SU-DHL-6 (cell line): Measurements from ENCODE around the gene SLC4A2.

ENCODE experiments used
- H2AFZ ChIP-seq: fragments of 200-600 bp; sonication (generic); 2 replicates; pipeline ENCODE4 v1.6.1; 2014; ENCODE audit warnings: low read depth, mild to moderate bottlenecking, moderate library complexity, mixed read lengths, antibody characterized with exemption, low read length; ENCODE audit not compliant: severe bottlenecking
- H3F3A ChIP-seq: fragments of 200-600 bp; shearing (Covaris generic); 2 replicates; pipeline ENCODE4 v1.6.0; 2016; ENCODE audit warnings: antibody characterized with exemption, mild to moderate bottlenecking; ENCODE audit not compliant: insufficient read depth
- H3K27ac ChIP-seq: fragments of 200-600 bp; sonication (generic); 2 replicates; pipeline ENCODE4 v1.5.1; 2016; ENCODE audit warnings: low read depth, mild to moderate bottlenecking, low read length, moderate library complexity, mixed read lengths
- H3K27me3 ChIP-seq: fragments of 200-600 bp; sonication (generic), shearing (Covaris generic); 2 replicates; pipeline ENCODE4 v1.6.0; 2014; ENCODE audit warnings: mild to moderate bottlenecking, low read length
- H3K36me3 ChIP-seq: fragments of 200-600 bp; sonication (generic); 2 replicates; pipeline ENCODE4 v1.6.1; 2014; ENCODE audit warnings: mild to moderate bottlenecking, low read length, mixed read lengths
- H3K4me2 ChIP-seq: fragments of 300-600, 200-600 bp; shearing (Covaris generic), sonication (generic); 2 replicates; pipeline ENCODE4 v1.6.0; 2014; ENCODE audit warnings: low read length, low read depth, mild to moderate bottlenecking; ENCODE audit not compliant: poor library complexity, severe bottlenecking
- H3K4me3 ChIP-seq: fragments of 200-600 bp; sonication (generic); 2 replicates; pipeline ENCODE4 v1.5.1; 2014; ENCODE audit warnings: antibody characterized with exemption, low read length, mild to moderate bottlenecking, mixed read lengths; ENCODE audit not compliant: insufficient read depth, poor library complexity, severe bottlenecking
- H3K79me2 ChIP-seq: fragments of 200-600 bp; sonication (generic); 2 replicates; pipeline ENCODE4 v1.6.1; 2014; ENCODE audit warnings: mild to moderate bottlenecking, low read length, moderate library complexity; ENCODE audit not compliant: insufficient read depth
- H3K9ac ChIP-seq: fragments of 200-600 bp; sonication (generic); 2 replicates; pipeline ENCODE4 v1.7.0; 2014; ENCODE audit warnings: mild to moderate bottlenecking, low read length
- H3K9me2 ChIP-seq: fragments of 200-600 bp; sonication (generic); replicated peaks from 2 replicates; pipeline ENCODE4 v1.6.1; 2014; ENCODE audit warnings: low read length; ENCODE audit not compliant: insufficient read depth
- H3K9me3 ChIP-seq: fragments of 200-600 bp; sonication (generic); 2 replicates; pipeline ENCODE4 v1.6.1; 2014; ENCODE audit warnings: low read length, mixed read lengths; ENCODE audit not compliant: insufficient read depth
- H4K20me1 ChIP-seq: fragments of 200-600 bp; sonication (generic); 2 replicates; pipeline ENCODE4 v1.6.1; 2014; ENCODE audit warnings: low read depth, mild to moderate bottlenecking, antibody characterized with exemption, low read length, moderate library complexity, mixed read lengths
- CTCF ChIP-seq: fragments of 200-600 bp; sonication (generic); IDR thresholded peaks from one replicate; pipeline ENCODE4 v1.5.1; 2017; ENCODE audit warnings: antibody characterized with exemption, mild to moderate bottlenecking, low read length, moderate library complexity; ENCODE audit not compliant: insufficient read depth, poor library complexity, severe bottlenecking
- EZH2phosphoT487 ChIP-seq: fragments of 200-600 bp; sonication (generic), shearing (Covaris generic); conservative IDR thresholded peaks from 2 replicates; pipeline ENCODE4 v1.6.1; 2018; ENCODE audit warnings: mild to moderate bottlenecking, antibody characterized with exemption, low read length, moderate library complexity, mixed read lengths

SLC4A2 gene

GRCh38 chr7:151079199-151079910 is 20.0 kb downstream of the SLC4A2 start:
- H3K4me2 ChIP-seq = peak overlapping the region; percentile 69
- no peaks in the 10 kb centered on the region for H3K9me3 ChIP-seq
- peak overlapping the region; percentile 83 for H3K4me3 ChIP-seq
- TF ChIP-seq EZH2phosphoT487 = no peak
- TF ChIP-seq CTCF = no peak
- H3K27me3 ChIP-seq = no peaks in the 10 kb centered on the region
- H3K27ac ChIP-seq = no peak overlapping the region
- H3K9ac ChIP-seq = peak overlapping the region; percentile 82
- no peak overlapping the region for H2AFZ ChIP-seq
- H3F3A ChIP-seq = peaks cover 10% of the 10 kb centered on the region; the same call in 1 of the 2 replicates
- no peaks in the 10 kb centered on the region for H4K20me1 ChIP-seq
- no peaks in the 10 kb centered on the region for H3K36me3 ChIP-seq
- H3K79me2 ChIP-seq = peaks cover 29% of the 10 kb centered on the region
- no peaks in the 10 kb centered on the region for H3K9me2 ChIP-seq

- Histone ChIP-seq H3K4me3 (peak overlapping the region; percentile 83), H3K27me3 (no peaks in the 10 kb centered on the region), H3K4me2 (peak overlapping the region; percentile 69), H3K36me3 (no peaks in the 10 kb centered on the region), H3K9me3 (no peaks in the 10 kb centered on the region), H3F3A (peaks cover 13% of the 10 kb centered on the region; the same call in 1 of the 2 replicates), H3K9ac (peak overlapping the region; percentile 82), H3K27ac (peak overlapping the region; percentile 43), H3K79me2 (peaks cover 29% of the 10 kb centered on the region), H4K20me1 (no peaks in the 10 kb centered on the region), H3K9me2 (no peaks in the 10 kb centered on the region), H2AFZ (peak overlapping the region; percentile 42)
- TF ChIP-seq CTCF (no peak), EZH2phosphoT487 (no peak)
Measured at GRCh38 chr7:151080067-151080521, 20.7 kb downstream of the SLC4A2 start.

- H3K27ac ChIP-seq = peak within 1 kb of the TSS; percentile 62
- no peaks in the 10 kb centered on the region for H3K9me2 ChIP-seq
- H2AFZ ChIP-seq = peak within 1 kb of the TSS; percentile 42
- no peaks in the 10 kb centered on the region for H3K27me3 ChIP-seq
- H3K4me2 ChIP-seq = peak within 1 kb of the TSS; percentile 69
- H3K4me3 ChIP-seq = peak within 1 kb of the TSS; percentile 83
- H3K9me3 ChIP-seq = no peaks in the 10 kb centered on the region
- H3K79me2 ChIP-seq = peaks cover 29% of the 10 kb centered on the region
- no peaks in the 10 kb centered on the region for H4K20me1 ChIP-seq
- peaks cover 14% of the 10 kb centered on the region; the same call in 1 of the 2 replicates for H3F3A ChIP-seq
- peak within 1 kb of the TSS; percentile 82 for H3K9ac ChIP-seq
- no peaks in the 10 kb centered on the region for H3K36me3 ChIP-seq
- TF ChIP-seq CTCF (no peak), EZH2phosphoT487 (no peak)
Measured at GRCh38 chr7:151080522-151081169, 21.3 kb downstream of the SLC4A2 start, which contains the start of gene FASTK. Gene FASTK (minus strand): TSS chr7:151080809. CDS start chr7:151080766, 43 bp downstream.
